HepG2 (cell line): ENCODE results near the gene SMTNL1. TPM values are rescaled to one million over a fixed set of nuclear protein-coding genes. Genes with fewer than 3 reads are reported as not detected.
A peak's percentile ranks its signal among the peaks of the same experiment; 100 is the strongest.

Source experiments
- ATAC-seq: fragments of 200-7000 bp; cut with Tn5 transposase; 3 replicates; pipeline ENCODE4 v1.9.1; 2020; ENCODE audit warnings: mild to moderate bottlenecking, moderate library complexity
- BruUV-seq: library from RNA; stranded (reverse); fragments of 400-500 nt; replicated peaks from 2 replicates; lab custom pipeline; 2021; lab: Mats Ljungman, UMichigan
- CTCF ChIA-PET: fragments of 300-600 bp; formaldehyde crosslinking; extraction: SDS; loops from one replicate; lab custom pipeline; 2021; ENCODE audit warnings: low total read pairs, inconsistent platforms, low intra/inter-chr PET ratio; lab: Yijun Ruan, JAX
- POLR2A ChIA-PET: fragments of 350-600 bp; sonication (Branson Sonifier 250); formaldehyde crosslinking; loops from one replicate; lab custom pipeline; 2020; ENCODE audit warnings: antibody characterized with exemption, inconsistent platforms; lab: Yijun Ruan, JAX
- DNase-seq: peaks from one replicate; pipeline ENCODE4 v3.0.0-alpha.2; 2015; ENCODE audit warnings: low spot score
- FAIRE-seq: peaks from 3 replicates; lab custom pipeline; 2011; peaks lifted over from hg19 to GRCh38; lab: Jason Lieb, UNC
- H2AFZ ChIP-seq: one replicate; pipeline ENCODE4 v1.6.1; 2011; ENCODE audit warnings: low read length, inconsistent platforms
- H3K27ac ChIP-seq: fragments of 300-600 bp; 3 replicates; pipeline ENCODE4 v1.8.0; 2011; ENCODE audit warnings: mixed run types, mild to moderate bottlenecking, mixed read lengths, low read length, inconsistent platforms; ENCODE audit not compliant: insufficient read depth; ENCODE audit errors: extremely low read length
- H3K27me3 ChIP-seq, 2 experiments: fragments of 200-600 bp in 1 of 2; 2 replicates in 1 of 2; 3 replicates in 1 of 2; pipeline versions ENCODE4 v1.6.0 to v1.8.0; 2011; ENCODE audit warnings: low read length in 2 of 2, mild to moderate bottlenecking in 2 of 2, moderate library complexity in 2 of 2, inconsistent platforms in 1 of 2; ENCODE audit not compliant: insufficient read depth in 2 of 2, control insufficient read depth in 1 of 2
- H3K36me3 ChIP-seq, 2 experiments: fragments of 200-600 bp in 1 of 2; replicated peaks in 1 of 2; 2 replicates in 1 of 2; 3 replicates in 1 of 2; pipeline versions ENCODE4 v1.5.1 to v1.8.0; 2011; ENCODE audit warnings: low read length in 2 of 2, inconsistent platforms in 1 of 2; ENCODE audit not compliant: insufficient read depth in 2 of 2, control insufficient read depth in 1 of 2
- H3K4me1 ChIP-seq: 2 replicates; pipeline ENCODE4 v1.5.1; 2012; ENCODE audit warnings: low read length, inconsistent platforms; ENCODE audit not compliant: insufficient read depth
- H3K4me2 ChIP-seq: 2 replicates; pipeline ENCODE4 v1.6.0; 2011; ENCODE audit warnings: low read depth, low read length, inconsistent platforms
- H3K4me3 ChIP-seq, 3 experiments: fragments of 200-600 bp in 1 of 3; sonication (generic), shearing (Covaris generic) in 1 of 3; replicated peaks in 1 of 3; 2 replicates each; pipeline ENCODE4 v1.5.1; 2011 to 2016; ENCODE audit warnings: low read length in 3 of 3, inconsistent platforms in 2 of 3, low read depth in 2 of 3, mild to moderate bottlenecking in 2 of 3, control low read depth in 1 of 3, mixed read lengths in 1 of 3; ENCODE audit not compliant: insufficient read depth in 1 of 3
- H3K79me2 ChIP-seq: one replicate; pipeline ENCODE4 v1.6.1; 2011; ENCODE audit warnings: low read length, inconsistent platforms; ENCODE audit not compliant: insufficient read depth
- H3K9ac ChIP-seq: 2 replicates; pipeline ENCODE4 v1.6.0; 2011; ENCODE audit warnings: mild to moderate bottlenecking, low read depth, low read length, inconsistent platforms; ENCODE audit not compliant: insufficient read depth
- H3K9me3 ChIP-seq: 2 replicates; pipeline ENCODE4 v1.5.1; 2012; ENCODE audit warnings: mild to moderate bottlenecking, low read length
- H4K20me1 ChIP-seq: 2 replicates; pipeline ENCODE4 v1.6.0; 2011; ENCODE audit warnings: inconsistent platforms, mild to moderate bottlenecking, low read length, moderate library complexity; ENCODE audit not compliant: insufficient read depth
- HNRNPL ChIP-seq: fragments of 200-400 bp; formaldehyde crosslinking; IDR thresholded peaks from 2 replicates; pipeline ENCODE4 v1.6.1; 2017; ENCODE audit warnings: mild to moderate bottlenecking, low read depth, low read length
- MED1 ChIP-seq: sonication (generic); formaldehyde crosslinking; IDR thresholded peaks from 2 replicates; pipeline ENCODE4 v1.4.0; 2020; ENCODE audit warnings: missing genetic modification reagents
- TIGD3 ChIP-seq: sonication (generic); formaldehyde crosslinking; IDR thresholded peaks from 2 replicates; pipeline ENCODE4 v1.5.1; 2020; ENCODE audit warnings: mild to moderate bottlenecking, missing genetic modification reagents, borderline replicate concordance
- XBP1 ChIP-seq: sonication (generic); formaldehyde crosslinking; IDR thresholded peaks from 2 replicates; pipeline ENCODE4 v1.5.0; 2020; ENCODE audit warnings: missing genetic modification reagents
- ZNF329 ChIP-seq: sonication (generic); formaldehyde crosslinking; IDR thresholded peaks from 2 replicates; pipeline ENCODE4 v1.9.0; 2021; ENCODE audit warnings: low read depth, mild to moderate bottlenecking, missing genetic modification reagents
- ZNF383 ChIP-seq: sonication (generic); formaldehyde crosslinking; IDR thresholded peaks from 2 replicates; pipeline ENCODE4 v1.4.0; 2020; ENCODE audit warnings: missing genetic modification reagents, mild to moderate bottlenecking, borderline replicate concordance
- ZNF468 ChIP-seq: sonication (generic); formaldehyde crosslinking; IDR thresholded peaks from 2 replicates; pipeline ENCODE4 v1.8.0; 2022; ENCODE audit warnings: mild to moderate bottlenecking, moderate library complexity, missing genetic modification reagents
- ZNF484 ChIP-seq: sonication (generic); formaldehyde crosslinking; IDR thresholded peaks from 2 replicates; pipeline ENCODE4 v1.5.1; 2020; ENCODE audit warnings: mild to moderate bottlenecking, low read depth, missing genetic modification reagents, borderline replicate concordance
- ZZZ3 ChIP-seq: sonication (generic); formaldehyde crosslinking; IDR thresholded peaks from 2 replicates; pipeline ENCODE4 v1.4.0; 2020; ENCODE audit warnings: missing genetic modification reagents, mild to moderate bottlenecking, borderline replicate concordance
- WGBS: methylation state at CpG from one replicate; pipeline ENCODE4 v1.1.6; 2017; ENCODE audit warnings: low lambda C conversion rate; 5-methylcytosine and 5-hydroxymethylcytosine counted together
- in situ Hi-C: cut with HindIII; loops from 2 replicates; pipeline ENCODE4 v1.10.0; 2017; ENCODE audit warnings: low pct_unique_long_range_greater_than_20kb; ENCODE audit not compliant: extremely low pct_ligation_motif_present
- intact Hi-C: fragments of 100-400 bp; cut with micrococcal nuclease; formaldehyde crosslinking; loops from one replicate; pipeline ENCODE4 v1.10.0; 2022; ENCODE audit not compliant: unreplicated experiment
- polyA plus RNA-seq, 8 experiments: library from polyadenylated mRNA; depleted of rRNA in 3 of 8; stranded (reverse) in 7 of 8; unstranded in 1 of 8; fragments of >200 nt; fragmentation: Illumina TruSeq in 4 of 8; extraction: Trizol in 4 of 8; gene quantifications; 2 replicates each; pipeline versions ENCODE4 v1.2.1 to v1.2.3, GENCODE V29; 2011 to 2016; ENCODE audit warnings: low read depth in 4 of 8, missing spikeins in 1 of 8, mixed read lengths in 1 of 8; ENCODE audit not compliant: insufficient read depth in 1 of 8
- total RNA-seq, 5 experiments: library from RNA; depleted of rRNA; stranded (reverse); fragments of >200 nt; fragmentation: Illumina TruSeq; extraction: Trizol; gene quantifications; 2 replicates each; pipeline ENCODE4 v1.2.3, GENCODE V29; 2016; ENCODE audit warnings: low read depth in 1 of 5
- TF ChIP-seq, protein P1 (sequence below): sonication (generic); formaldehyde crosslinking; IDR thresholded peaks from 2 replicates; pipeline ENCODE4 v1.8.0; 2022; ENCODE audit warnings: mild to moderate bottlenecking, missing genetic modification reagents, moderate library complexity
- TF ChIP-seq, protein P2 (sequence below): sonication (generic); formaldehyde crosslinking; IDR thresholded peaks from 2 replicates; pipeline ENCODE4 v1.4.0; 2020; ENCODE audit warnings: mild to moderate bottlenecking, missing genetic modification reagents
- TF ChIP-seq, protein P3 (sequence below): sonication (generic); formaldehyde crosslinking; IDR thresholded peaks from 2 replicates; pipeline ENCODE4 v1.8.0; 2022; ENCODE audit warnings: mild to moderate bottlenecking, missing genetic modification reagents, moderate library complexity

SMTNL1 gene
- total and polyA plus RNA-seq, 2 of the 13 experiments (the other 11 are each of a cell fraction or from before 2014, with no cell fraction given), result 0.04 TPM; not detected in 1

- Histone ChIP-seq H3K4me1 (peaks cover 35% of the 10 kb centered on the region), H3K9me3 (no peaks in the 10 kb centered on the region), H3K9ac (no peak overlapping the region), H3K36me3 (no peaks in the 10 kb centered on the region), H3K79me2 (no peaks in the 10 kb centered on the region), H3K27ac (no peak overlapping the region), H3K4me3 (no peak overlapping the region), H3K27me3 (peaks cover 0 to 9% of the 10 kb centered on the region in 2 experiments; a peak in 2 of 5 replicates), H3K4me2 (peak overlapping the region; percentile 89; the same call in 1 of the 2 replicates), H2AFZ (no peak overlapping the region), H4K20me1 (no peaks in the 10 kb centered on the region)
- TF ChIP-seq, protein P1, sequence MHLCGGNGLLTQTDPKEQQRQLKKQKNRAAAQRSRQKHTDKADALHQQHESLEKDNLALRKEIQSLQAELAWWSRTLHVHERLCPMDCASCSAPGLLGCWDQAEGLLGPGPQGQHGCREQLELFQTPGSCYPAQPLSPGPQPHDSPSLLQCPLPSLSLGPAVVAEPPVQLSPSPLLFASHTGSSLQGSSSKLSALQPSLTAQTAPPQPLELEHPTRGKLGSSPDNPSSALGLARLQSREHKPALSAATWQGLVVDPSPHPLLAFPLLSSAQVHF (CRISPR knock-in tag), result no peak
- TF ChIP-seq ZNF484 (CRISPR knock-in tag) (no peak), ZNF383 (CRISPR knock-in tag) (no peak), TIGD3 (CRISPR knock-in tag) (no peak), HNRNPL (no peak), MED1 (CRISPR knock-in tag) (no peak), ZNF468 (CRISPR knock-in tag) (no peak), ZZZ3 (CRISPR knock-in tag) (no peak), ZNF329 (CRISPR knock-in tag) (no peak), XBP1 (no peak)
- TF ChIP-seq, protein P2, sequence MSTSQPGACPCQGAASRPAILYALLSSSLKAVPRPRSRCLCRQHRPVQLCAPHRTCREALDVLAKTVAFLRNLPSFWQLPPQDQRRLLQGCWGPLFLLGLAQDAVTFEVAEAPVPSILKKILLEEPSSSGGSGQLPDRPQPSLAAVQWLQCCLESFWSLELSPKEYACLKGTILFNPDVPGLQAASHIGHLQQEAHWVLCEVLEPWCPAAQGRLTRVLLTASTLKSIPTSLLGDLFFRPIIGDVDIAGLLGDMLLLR (CRISPR knock-in tag), result no peak
- TF ChIP-seq, protein P3, sequence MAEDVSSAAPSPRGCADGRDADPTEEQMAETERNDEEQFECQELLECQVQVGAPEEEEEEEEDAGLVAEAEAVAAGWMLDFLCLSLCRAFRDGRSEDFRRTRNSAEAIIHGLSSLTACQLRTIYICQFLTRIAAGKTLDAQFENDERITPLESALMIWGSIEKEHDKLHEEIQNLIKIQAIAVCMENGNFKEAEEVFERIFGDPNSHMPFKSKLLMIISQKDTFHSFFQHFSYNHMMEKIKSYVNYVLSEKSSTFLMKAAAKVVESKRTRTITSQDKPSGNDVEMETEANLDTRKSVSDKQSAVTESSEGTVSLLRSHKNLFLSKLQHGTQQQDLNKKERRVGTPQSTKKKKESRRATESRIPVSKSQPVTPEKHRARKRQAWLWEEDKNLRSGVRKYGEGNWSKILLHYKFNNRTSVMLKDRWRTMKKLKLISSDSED (CRISPR knock-in tag), result no peak
- intact Hi-C loops (loop anchor here (5.0 kb wide), 1 partner anchor 34 kb away; no protein-coding TSS in a partner anchor), in situ Hi-C loops (no loop called here)
- FAIRE-seq, result no peak
- BruUV-seq, result no TSS peak
- WGBS, result 75% methylated on average over 5 of the region's 5 CpGs
- ChIA-PET POLR2A (interaction anchor here (2.6 to 3.5 kb wide), 2 partner anchors 31 to 41 kb away, joined by 8 to 33 read pairs; partner anchors contain the start of gene UBE2L6), CTCF (no interaction called here)
- DNase-seq, result no peak
- no peak for ATAC-seq
Measured at GRCh38 chr11:57598831-57599155, 61.4 kb downstream of the SMTNL1 start.
